ENCODE measurements around the gene GKAP1.

- TF ChIP-seq CTCF (IDR thresholded peaks at IDR 0.05) (no peak), POLR2A (IDR thresholded peaks at IDR 0.05) (no peak), EP300 (IDR thresholded peaks at IDR 0.05) (no peak)
Measured at GRCh38 chr9:83699615-83700014, 118.0 kb downstream of the GKAP1 start.
